Vagina (tissue), 2 donors: ENCODE results near the gene YIPF7. TPM values are rescaled to one million over a fixed set of nuclear protein-coding genes. Genes with fewer than 3 reads are reported as not detected.
A peak's percentile ranks its signal among the peaks of the same experiment; 100 is the strongest.

Experiments
- DNase-seq, 2 donors: peaks; one replicate each; pipeline ENCODE4 v3.0.0-alpha.2; 2017; ENCODE audit errors: extremely low spot score in 2 of 2
- H3K27ac ChIP-seq: fragments of 200-600 bp; sonication (generic); one replicate; pipeline ENCODE4 v1.5.1; 2019
- H3K27me3 ChIP-seq: fragments of 200-600 bp; sonication (generic); one replicate; pipeline ENCODE4 v1.5.1; 2019
- H3K36me3 ChIP-seq, 2 donors: fragments of 200-600 bp; sonication (generic); one replicate each; pipeline ENCODE4 v1.5.1; 2017 to 2019
- H3K4me1 ChIP-seq: fragments of 200-600 bp; sonication (generic); one replicate; pipeline ENCODE4 v1.5.1; 2019
- H3K4me3 ChIP-seq, 2 donors: fragments of 200-600 bp; sonication (generic); 1 replicate in 1 of 2; 2 replicates in 1 of 2; pipeline ENCODE4 v1.5.1; 2016 to 2019
- H3K9me3 ChIP-seq: fragments of 200-600 bp; sonication (generic); one replicate; pipeline ENCODE4 v1.5.1; 2019
- POLR2A ChIP-seq, 2 donors: fragments of 450-650 bp; IDR thresholded peaks; one replicate each; pipeline ENCODE4 v1.6.1; 2017; ENCODE audit warnings: antibody characterized with exemption in 2 of 2, mild to moderate bottlenecking in 2 of 2, moderate library complexity in 2 of 2
- POLR2AphosphoS5 ChIP-seq, 2 donors: sonication (generic); formaldehyde crosslinking; IDR thresholded peaks; one replicate each; pipeline ENCODE4 v1.9.0; 2017; ENCODE audit warnings: antibody characterized with exemption in 2 of 2, mild to moderate bottlenecking in 2 of 2, low read depth in 1 of 2; ENCODE audit not compliant: insufficient read depth in 1 of 2
- intact Hi-C: fragments of 100-400 bp; cut with DNase I; formaldehyde crosslinking; loops from one replicate; pipeline ENCODE4 v1.15.1; 2023
- total RNA-seq: library from RNA; depleted of rRNA; stranded (reverse); fragments of >200 nt; gene quantifications from one replicate; pipeline ENCODE4 v1.2.3, GENCODE V29; 2016
- TF ChIP-seq, protein P1 (sequence below), 3 experiments: fragments of 450-650 bp in 2 of 3; fragments of 200-600 bp in 1 of 3; sonication (generic) in 1 of 3; IDR thresholded peaks; one replicate each; pipeline ENCODE4 v1.5.1; 2017 to 2019; ENCODE audit warnings: antibody characterized with exemption in 3 of 3, mild to moderate bottlenecking in 2 of 3, moderate library complexity in 2 of 3

Gene YIPF7
- total RNA-seq, 1 donor from 2014 or later, result not detected

DNA sequence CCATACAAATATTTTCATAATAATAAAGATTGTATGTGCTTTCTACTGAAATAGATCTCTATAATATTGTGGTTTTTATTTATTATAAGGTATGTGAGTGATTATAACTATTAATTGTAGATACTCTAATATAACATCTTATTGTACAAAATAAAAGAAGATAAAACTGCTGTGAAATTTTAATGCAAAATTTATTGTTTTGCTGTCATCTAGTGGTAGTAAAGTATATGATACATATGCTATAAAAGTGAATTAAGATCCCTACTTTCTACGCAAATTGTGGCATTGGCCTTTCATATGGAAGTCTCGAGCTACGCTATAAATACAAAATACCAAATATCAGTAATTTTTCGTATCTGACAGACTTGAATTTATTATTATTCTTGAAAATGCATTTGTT is 19.3 kb downstream of the YIPF7 start:
- no peaks in the 10 kb centered on the region for H3K27me3 ChIP-seq
- H3K4me1 ChIP-seq, result no peaks in the 10 kb centered on the region
- TF ChIP-seq POLR2A (IDR thresholded peaks at IDR 0.05) (no peak), POLR2AphosphoS5 (IDR thresholded peaks at IDR 0.05; ENCODE audit: insufficient read depth in 1 of 2, low read depth in 1 of 2) (no peak)
- TF ChIP-seq, protein P1, sequence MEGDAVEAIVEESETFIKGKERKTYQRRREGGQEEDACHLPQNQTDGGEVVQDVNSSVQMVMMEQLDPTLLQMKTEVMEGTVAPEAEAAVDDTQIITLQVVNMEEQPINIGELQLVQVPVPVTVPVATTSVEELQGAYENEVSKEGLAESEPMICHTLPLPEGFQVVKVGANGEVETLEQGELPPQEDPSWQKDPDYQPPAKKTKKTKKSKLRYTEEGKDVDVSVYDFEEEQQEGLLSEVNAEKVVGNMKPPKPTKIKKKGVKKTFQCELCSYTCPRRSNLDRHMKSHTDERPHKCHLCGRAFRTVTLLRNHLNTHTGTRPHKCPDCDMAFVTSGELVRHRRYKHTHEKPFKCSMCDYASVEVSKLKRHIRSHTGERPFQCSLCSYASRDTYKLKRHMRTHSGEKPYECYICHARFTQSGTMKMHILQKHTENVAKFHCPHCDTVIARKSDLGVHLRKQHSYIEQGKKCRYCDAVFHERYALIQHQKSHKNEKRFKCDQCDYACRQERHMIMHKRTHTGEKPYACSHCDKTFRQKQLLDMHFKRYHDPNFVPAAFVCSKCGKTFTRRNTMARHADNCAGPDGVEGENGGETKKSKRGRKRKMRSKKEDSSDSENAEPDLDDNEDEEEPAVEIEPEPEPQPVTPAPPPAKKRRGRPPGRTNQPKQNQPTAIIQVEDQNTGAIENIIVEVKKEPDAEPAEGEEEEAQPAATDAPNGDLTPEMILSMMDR (IDR thresholded peaks at IDR 0.05), result no peak
- no peak overlapping the region for H3K27ac ChIP-seq
- no peak for DNase-seq
- intact Hi-C loops, result no loop called here
- H3K36me3 ChIP-seq, result no peaks in the 10 kb centered on the region
- H3K4me3 ChIP-seq, result no peak overlapping the region
- H3K9me3 ChIP-seq, result no peaks in the 10 kb centered on the region

DNA sequence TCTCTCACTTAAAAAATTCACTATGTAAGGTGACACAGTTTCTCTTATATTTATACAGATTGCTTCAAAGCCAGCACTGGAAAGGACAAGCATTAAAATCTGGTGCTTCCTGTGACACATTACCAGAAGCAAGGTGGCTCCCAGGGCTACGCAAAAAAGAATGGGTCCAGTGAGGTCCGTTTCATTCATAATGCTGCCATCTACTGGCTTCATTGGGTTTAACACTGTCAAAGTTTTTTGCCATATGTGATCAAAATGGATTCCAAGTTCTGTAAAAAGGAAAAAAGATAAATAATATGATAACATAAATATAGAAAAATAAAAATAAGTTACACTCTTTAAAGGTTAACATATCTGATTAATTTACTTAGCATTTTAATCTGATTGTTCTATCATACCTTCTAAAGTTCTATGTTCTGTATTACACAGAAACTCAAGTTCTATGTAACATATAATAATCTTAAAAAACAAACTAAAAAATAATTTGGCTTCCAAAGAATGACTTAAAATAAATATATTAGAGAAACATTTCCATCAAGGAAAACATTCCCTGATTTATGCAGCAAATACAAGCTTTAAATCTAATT is 22.1 kb downstream of the YIPF7 start:
- Histone ChIP-seq H3K4me3 (no peak overlapping the region), H3K27ac (no peak overlapping the region), H3K9me3 (no peaks in the 10 kb centered on the region), H3K36me3 (no peaks in the 10 kb centered on the region), H3K27me3 (no peaks in the 10 kb centered on the region), H3K4me1 (no peaks in the 10 kb centered on the region)
- no peak for DNase-seq
- TF ChIP-seq, protein P1 (IDR thresholded peaks at IDR 0.05), result peak in 2 of 3 experiments; percentile 27 to 39
- TF ChIP-seq POLR2A (IDR thresholded peaks at IDR 0.05), result no peak
- TF ChIP-seq POLR2AphosphoS5 (IDR thresholded peaks at IDR 0.05; ENCODE audit: insufficient read depth in 1 of 2, low read depth in 1 of 2), result no peak
- intact Hi-C loops, result no loop called here

GRCh38 chr4:44623676-44624075 is 27.7 kb downstream of the YIPF7 start:
- Histone ChIP-seq H3K27me3 (no peaks in the 10 kb centered on the region), H3K4me3 (no peak overlapping the region), H3K4me1 (no peaks in the 10 kb centered on the region), H3K9me3 (no peaks in the 10 kb centered on the region), H3K36me3 (no peaks in the 10 kb centered on the region), H3K27ac (no peak overlapping the region)
- TF ChIP-seq POLR2A (IDR thresholded peaks at IDR 0.05), result no peak
- TF ChIP-seq, protein P1 (IDR thresholded peaks at IDR 0.05), result no peak
- TF ChIP-seq POLR2AphosphoS5 (IDR thresholded peaks at IDR 0.05; ENCODE audit: insufficient read depth in 1 of 2, low read depth in 1 of 2), result no peak
- intact Hi-C loops, result no loop called here
- DNase-seq, result no peak

DNA sequence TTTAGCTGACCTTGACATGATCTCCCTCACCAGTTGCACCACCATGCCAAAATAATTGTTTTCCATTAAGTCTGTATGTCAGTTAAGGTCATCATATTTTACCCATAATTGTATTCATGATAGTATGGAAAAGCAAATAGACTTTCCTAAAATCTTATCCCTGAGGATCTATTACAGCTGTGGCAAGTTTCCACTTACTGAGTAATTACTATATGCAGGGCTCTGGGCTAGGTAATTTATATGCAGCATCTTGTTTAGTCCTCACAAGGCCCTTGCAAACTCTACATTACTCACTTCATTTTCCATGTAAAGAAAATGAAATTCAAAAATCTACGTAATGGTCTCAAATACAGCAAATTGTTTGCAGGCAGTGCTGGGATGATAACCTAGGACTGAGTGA is 34.8 kb downstream of the YIPF7 start:
- no peaks in the 10 kb centered on the region for H3K27me3 ChIP-seq
- H3K27ac ChIP-seq, result no peak overlapping the region
- H3K4me1 ChIP-seq, result no peaks in the 10 kb centered on the region
- no peak overlapping the region for H3K4me3 ChIP-seq
- TF ChIP-seq POLR2AphosphoS5 (IDR thresholded peaks at IDR 0.05; ENCODE audit: insufficient read depth in 1 of 2, low read depth in 1 of 2), result no peak
- TF ChIP-seq POLR2A (IDR thresholded peaks at IDR 0.05), result no peak
- TF ChIP-seq, protein P1 (IDR thresholded peaks at IDR 0.05), result no peak
- no peaks in the 10 kb centered on the region for H3K9me3 ChIP-seq
- intact Hi-C loops, result no loop called here
- H3K36me3 ChIP-seq, result no peaks in the 10 kb centered on the region
- no peak for DNase-seq

GRCh38 chr4:44583393-44583792 is 68.0 kb downstream of the YIPF7 start:
- Histone ChIP-seq H3K4me1 (no peaks in the 10 kb centered on the region), H3K27me3 (no peaks in the 10 kb centered on the region), H3K4me3 (no peak overlapping the region), H3K27ac (no peak overlapping the region), H3K9me3 (no peaks in the 10 kb centered on the region), H3K36me3 (no peaks in the 10 kb centered on the region)
- intact Hi-C loops, result no loop called here
- DNase-seq, result no peak
- TF ChIP-seq POLR2AphosphoS5 (IDR thresholded peaks at IDR 0.05; ENCODE audit: insufficient read depth in 1 of 2, low read depth in 1 of 2) (no peak), POLR2A (IDR thresholded peaks at IDR 0.05) (no peak)
- TF ChIP-seq, protein P1 (IDR thresholded peaks at IDR 0.05), result no peak
